K562 treated with DMSO at 1 percent for 24 hours (cell line): Measurements from ENCODE around the gene PLCB1. TPM values are rescaled to one million over a fixed set of nuclear protein-coding genes. Genes with fewer than 3 reads are reported as not detected.

Source experiments
- total RNA-seq: library from RNA; unstranded; fragments of 300-600 nt; gene quantifications from 2 replicates; pipeline ENCODE4 v1.2.3, GENCODE V29; 2022; ENCODE audit warnings: low read depth; ENCODE audit not compliant: insufficient read depth

PLCB1 gene
- total RNA-seq, result 1.6 and 2.8 TPM in 2 replicates

DNA sequence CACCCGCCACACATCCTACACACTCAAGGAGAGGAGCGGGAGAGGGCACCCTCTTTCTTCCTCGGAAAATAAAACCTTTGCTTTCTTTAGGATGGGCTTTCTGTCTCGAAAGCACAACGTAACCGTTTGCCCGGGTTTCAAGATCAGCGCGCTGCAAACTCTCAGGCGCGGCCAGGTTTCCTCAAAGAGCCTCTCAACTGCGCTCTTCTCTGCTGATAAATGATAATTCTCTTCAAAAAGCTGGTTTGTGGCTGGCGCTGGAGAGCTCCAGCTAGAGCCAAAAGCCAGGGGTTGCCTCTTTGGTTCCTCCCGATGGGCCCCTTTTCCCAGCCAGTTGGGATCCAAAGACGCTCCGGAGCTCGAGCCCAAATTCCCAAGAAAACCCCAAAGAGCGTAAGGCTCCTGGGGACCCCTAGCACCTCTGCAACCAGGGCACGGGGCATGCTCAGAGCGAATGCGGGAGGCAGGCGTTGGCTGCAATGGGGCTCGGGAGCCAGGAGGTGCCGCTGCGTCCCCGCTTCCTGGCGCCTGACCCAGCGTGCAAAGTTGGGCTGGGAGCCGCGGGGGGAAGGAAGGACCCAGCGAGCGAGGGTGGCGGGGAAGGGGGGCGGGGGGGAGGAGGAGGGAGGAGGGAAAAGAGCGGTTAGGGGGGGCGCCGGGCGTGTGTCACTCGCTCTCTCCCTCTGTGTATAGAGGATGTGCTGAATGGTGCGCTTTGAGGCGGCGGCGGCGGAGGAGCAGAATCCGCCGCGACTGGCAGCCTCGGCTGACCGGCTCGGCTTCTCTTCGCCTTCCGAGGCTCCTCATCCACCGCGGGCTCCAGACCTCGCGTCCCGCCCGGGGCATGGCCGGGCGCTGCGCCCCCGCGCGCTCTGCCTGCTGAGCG lies at the start of gene PLCB1:
TSS of gene PLCB1 (plus strand) at position 669 of the 886 bp plus-strand sequence. CDS start 386 bp downstream, outside the sequence.

Other genes starting within 250 kb of the PLCB1 start
- gene HAO1, start 191.8 kb upstream of the PLCB1 start, total RNA-seq, result not detected in 2 replicates
- 10.5 and 10.7 TPM in 2 replicates for gene TMX4, start 112.5 kb upstream of the PLCB1 start, total RNA-seq